Thoracic aorta (tissue), 2 donors: ENCODE data around the gene IPCEF1. TPM values are rescaled to one million over a fixed set of nuclear protein-coding genes. Genes with fewer than 3 reads are reported as not detected.
"Not testable (repeated sequence)": the region's sequence is repeated elsewhere in the genome, so short reads cannot be mapped to it uniquely, and the experiment has no call there.

ENCODE experiments used
- ATAC-seq: fragments of 150-250 bp; one replicate; pipeline ENCODE4 v1.8.0; 2017; ENCODE audit warnings: low read depth; ENCODE audit not compliant: insufficient number of reproducible peaks, low FRiP score
- DNase-seq: peaks from one replicate; pipeline ENCODE4 v3.0.0-alpha.2; 2020; ENCODE audit warnings: low spot score
- H3K27ac ChIP-seq, 2 donors: fragments of 200-600 bp; sonication (generic); 1 replicate in 1 of 2; 2 replicates in 1 of 2; pipeline ENCODE4 v1.5.1; 2016; ENCODE audit warnings: mild to moderate bottlenecking in 2 of 2, moderate library complexity in 2 of 2
- H3K27me3 ChIP-seq: fragments of 200-600 bp; sonication (generic); replicated peaks from 2 replicates; pipeline ENCODE4 v1.6.0; 2016; ENCODE audit warnings: mild to moderate bottlenecking; ENCODE audit not compliant: insufficient read depth
- H3K36me3 ChIP-seq: fragments of 200-600 bp; sonication (generic); one replicate; pipeline ENCODE4 v1.5.1; 2016
- H3K4me1 ChIP-seq, 2 donors: fragments of 200-600 bp; sonication (generic); 1 replicate in 1 of 2; 2 replicates in 1 of 2; pipeline versions ENCODE4 v1.5.1 to v1.6.0; 2016; ENCODE audit warnings: low read depth in 2 of 2, mild to moderate bottlenecking in 1 of 2; ENCODE audit not compliant: control insufficient read depth in 1 of 2
- H3K4me3 ChIP-seq: fragments of 200-600 bp; sonication (generic); 2 replicates; pipeline ENCODE4 v1.5.1; 2016; ENCODE audit warnings: mild to moderate bottlenecking
- H3K9me3 ChIP-seq: fragments of 200-600 bp; sonication (generic); 2 replicates; pipeline ENCODE4 v1.5.1; 2016
- total RNA-seq, 2 donors: library from RNA; depleted of rRNA; stranded (reverse); fragments of >200 nt; gene quantifications; one replicate each; pipeline versions ENCODE4 v1.1.0 to v1.2.3, GENCODE V29; 2016
- TF ChIP-seq, protein P1 (sequence below): fragments of 200-600 bp; sonication (generic); IDR thresholded peaks from one replicate; pipeline ENCODE4 v1.5.1; 2019; ENCODE audit warnings: antibody characterized with exemption

The IPCEF1 gene
- total RNA-seq, 2 donors from 2014 or later: 2.8 to 3.8 TPM

DNA sequence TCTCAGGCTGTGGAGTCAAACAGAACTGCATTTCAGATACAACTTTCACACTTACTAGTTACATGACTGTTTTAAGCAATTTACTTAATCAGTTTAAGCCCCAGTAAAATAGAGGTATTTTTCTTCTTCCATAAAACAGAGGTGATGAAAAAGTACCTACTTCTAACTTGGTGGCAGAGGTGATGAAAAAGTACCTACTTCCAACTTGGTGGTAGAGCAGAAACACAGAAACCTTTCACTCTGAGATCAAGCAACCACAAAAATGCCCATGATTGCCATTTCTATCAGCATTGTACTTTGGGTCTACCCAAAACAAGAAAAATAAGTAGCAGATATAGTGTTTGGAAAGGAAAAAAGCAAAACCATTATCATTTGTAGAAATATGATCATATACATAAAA lies 168.9 kb downstream of the IPCEF1 start:
- Histone ChIP-seq H3K27ac (no peak overlapping the region), H3K9me3 (no peaks in the 10 kb centered on the region), H3K27me3 (no peaks in the 10 kb centered on the region), H3K4me1 (no peaks in the 10 kb centered on the region), H3K36me3 (no peaks in the 10 kb centered on the region), H3K4me3 (no peak overlapping the region)
- ATAC-seq (no peak), DNase-seq (no peak)
- TF ChIP-seq, protein P1, sequence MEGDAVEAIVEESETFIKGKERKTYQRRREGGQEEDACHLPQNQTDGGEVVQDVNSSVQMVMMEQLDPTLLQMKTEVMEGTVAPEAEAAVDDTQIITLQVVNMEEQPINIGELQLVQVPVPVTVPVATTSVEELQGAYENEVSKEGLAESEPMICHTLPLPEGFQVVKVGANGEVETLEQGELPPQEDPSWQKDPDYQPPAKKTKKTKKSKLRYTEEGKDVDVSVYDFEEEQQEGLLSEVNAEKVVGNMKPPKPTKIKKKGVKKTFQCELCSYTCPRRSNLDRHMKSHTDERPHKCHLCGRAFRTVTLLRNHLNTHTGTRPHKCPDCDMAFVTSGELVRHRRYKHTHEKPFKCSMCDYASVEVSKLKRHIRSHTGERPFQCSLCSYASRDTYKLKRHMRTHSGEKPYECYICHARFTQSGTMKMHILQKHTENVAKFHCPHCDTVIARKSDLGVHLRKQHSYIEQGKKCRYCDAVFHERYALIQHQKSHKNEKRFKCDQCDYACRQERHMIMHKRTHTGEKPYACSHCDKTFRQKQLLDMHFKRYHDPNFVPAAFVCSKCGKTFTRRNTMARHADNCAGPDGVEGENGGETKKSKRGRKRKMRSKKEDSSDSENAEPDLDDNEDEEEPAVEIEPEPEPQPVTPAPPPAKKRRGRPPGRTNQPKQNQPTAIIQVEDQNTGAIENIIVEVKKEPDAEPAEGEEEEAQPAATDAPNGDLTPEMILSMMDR: no peak

DNA sequence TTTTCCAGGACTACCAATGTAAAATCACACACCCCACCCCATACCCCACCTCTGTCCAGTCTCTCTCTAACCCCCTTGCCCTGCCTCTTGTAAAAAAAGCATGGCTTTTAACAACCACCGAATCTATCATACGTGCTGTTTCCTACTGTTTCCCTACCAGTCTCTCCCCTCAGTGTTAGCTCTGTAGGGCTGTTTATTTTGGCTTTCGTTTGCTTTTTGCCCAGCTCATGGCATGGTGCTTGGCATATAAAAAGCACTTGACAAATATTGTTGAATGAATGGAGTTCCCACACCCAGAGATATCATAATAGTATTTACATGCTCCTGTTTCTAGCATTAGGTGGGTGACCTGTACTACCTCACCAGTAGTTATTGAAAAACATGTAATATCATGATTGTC lies 169.4 kb downstream of the IPCEF1 start:
- no peaks in the 10 kb centered on the region for H3K27me3 ChIP-seq
- TF ChIP-seq, protein P1: no peak
- H3K9me3 ChIP-seq: no peaks in the 10 kb centered on the region
- no peak overlapping the region for H3K4me3 ChIP-seq
- ATAC-seq (no peak), DNase-seq (no peak)
- no peaks in the 10 kb centered on the region for H3K36me3 ChIP-seq
- no peak overlapping the region for H3K27ac ChIP-seq
- H3K4me1 ChIP-seq: no peaks in the 10 kb centered on the region

DNA sequence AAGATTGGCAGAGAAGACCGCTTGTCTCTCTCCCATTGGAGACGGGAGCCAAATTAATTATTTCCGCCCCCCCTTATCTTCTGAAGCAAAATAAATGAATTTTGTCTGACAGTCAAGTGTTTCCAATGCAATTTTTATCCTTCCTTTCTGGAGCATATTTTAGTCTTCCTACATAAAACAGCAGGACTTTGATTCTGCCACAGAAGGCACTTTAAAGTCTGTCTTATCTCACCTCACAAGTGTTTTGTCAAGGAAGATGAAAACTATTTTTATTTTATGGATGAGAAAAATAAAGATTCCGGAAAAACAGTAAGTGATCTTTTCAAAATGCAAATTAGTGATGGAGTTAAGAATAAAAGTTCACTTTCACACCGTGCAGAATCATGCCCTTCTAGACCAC lies 177.2 kb downstream of the IPCEF1 start:
- H3K9me3 ChIP-seq: no peaks in the 10 kb centered on the region
- H3K27ac ChIP-seq: no peak overlapping the region
- no peaks in the 10 kb centered on the region for H3K27me3 ChIP-seq
- DNase-seq (no peak), ATAC-seq (no peak)
- no peak overlapping the region for H3K4me3 ChIP-seq
- TF ChIP-seq, protein P1: no peak
- no peaks in the 10 kb centered on the region for H3K36me3 ChIP-seq
- H3K4me1 ChIP-seq: peaks cover 0 to 4% of the 10 kb centered on the region in 2 donors

DNA sequence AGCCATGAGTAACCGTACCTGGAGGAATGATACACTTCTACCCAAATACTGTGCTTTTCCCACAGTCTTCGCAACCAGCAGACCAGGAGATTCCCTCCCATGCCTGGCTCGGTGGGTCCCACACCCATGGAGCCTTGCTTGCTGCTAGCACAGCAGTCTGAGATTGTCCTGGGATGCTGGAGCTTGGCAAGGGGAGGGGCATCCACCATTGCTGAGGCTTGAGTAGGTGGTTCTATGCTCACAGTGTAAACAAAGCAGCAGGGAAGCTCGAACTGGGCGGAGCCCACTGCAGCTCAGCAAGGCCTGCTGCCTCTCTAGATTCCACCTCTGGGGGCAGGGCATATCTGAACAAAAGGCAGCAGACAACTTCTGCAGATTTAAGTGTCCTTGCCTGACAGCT lies 184.2 kb downstream of the IPCEF1 start:
- not testable (repeated sequence) for H3K27ac ChIP-seq, DNase-seq, H3K4me3 ChIP-seq, H3K9me3 ChIP-seq, ATAC-seq, H3K4me1 ChIP-seq, H3K27me3 ChIP-seq, H3K36me3 ChIP-seq

DNA sequence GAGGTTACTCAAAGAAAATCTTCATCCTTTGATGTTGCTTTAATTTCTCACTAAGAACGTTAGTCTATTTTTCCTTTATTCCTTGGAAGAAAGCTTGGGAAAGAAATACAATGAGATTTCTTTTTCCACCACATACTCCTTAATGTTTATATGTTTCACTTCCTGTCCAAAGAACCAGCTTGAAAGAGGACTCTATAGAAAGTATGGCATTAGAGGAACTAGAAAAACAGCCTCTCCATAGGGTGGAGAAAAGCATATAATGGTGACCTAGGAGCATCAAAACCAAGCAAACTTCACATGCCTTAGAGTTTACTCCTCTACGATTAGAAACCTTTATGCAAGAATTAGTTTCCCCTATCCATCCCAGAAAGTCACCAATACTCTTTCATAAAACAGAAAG lies 186.5 kb downstream of the IPCEF1 start:
- TF ChIP-seq, protein P1: no peak
- H3K4me3 ChIP-seq: no peak overlapping the region
- no peaks in the 10 kb centered on the region for H3K36me3 ChIP-seq
- peaks cover 4 to 7% of the 10 kb centered on the region in 2 donors for H3K4me1 ChIP-seq
- H3K9me3 ChIP-seq: no peaks in the 10 kb centered on the region
- DNase-seq (no peak), ATAC-seq (no peak)
- no peaks in the 10 kb centered on the region for H3K27me3 ChIP-seq
- H3K27ac ChIP-seq: no peak overlapping the region

DNA sequence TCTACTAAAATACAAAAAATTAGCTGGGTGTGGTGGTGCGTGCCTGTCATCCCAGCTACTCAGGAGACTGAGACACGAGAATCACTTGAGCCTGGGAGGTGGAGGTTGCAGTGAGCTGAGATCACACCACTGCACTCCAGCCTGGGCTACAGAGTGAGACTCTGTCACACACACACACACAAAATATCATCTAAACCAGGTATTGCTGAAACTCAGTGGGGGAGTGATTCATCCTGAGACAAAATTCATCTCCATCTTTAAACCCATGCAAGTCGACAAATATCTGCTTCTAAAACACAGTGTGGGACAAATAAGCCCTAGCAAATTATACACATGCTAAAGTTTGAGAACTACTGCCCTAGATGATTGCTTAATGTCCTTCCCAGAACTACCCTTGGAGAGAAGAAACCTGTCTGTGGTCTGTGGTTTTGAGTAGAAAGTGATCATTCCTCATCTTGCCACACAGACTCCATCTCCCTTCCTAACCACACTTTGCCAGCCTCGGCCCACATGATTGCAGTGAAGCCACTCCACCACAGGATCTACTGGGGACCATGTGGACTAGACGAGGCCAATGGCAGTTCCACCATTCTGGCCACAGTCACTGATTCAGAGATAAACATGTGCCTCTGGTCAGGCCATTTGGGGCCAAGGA lies 187.3 kb downstream of the IPCEF1 start:
- Histone ChIP-seq H3K4me3 (no peak overlapping the region), H3K27me3 (no peaks in the 10 kb centered on the region), H3K4me1 (peaks cover 8 to 15% of the 10 kb centered on the region in 2 donors), H3K9me3 (no peaks in the 10 kb centered on the region), H3K36me3 (no peaks in the 10 kb centered on the region), H3K27ac (no peak overlapping the region)
- ATAC-seq (no peak), DNase-seq (no peak)
- TF ChIP-seq, protein P1: no peak
